Neutrophil (primary cell): Measurements from ENCODE around the gene STX8.

ENCODE experiments used
- H3K27ac ChIP-seq: fragments of 200-600 bp; sonication (generic); 2 replicates; pipeline ENCODE4 v1.5.1; 2016; ENCODE audit warnings: mild to moderate bottlenecking, moderate library complexity
- H3K27me3 ChIP-seq: fragments of 200-600 bp; sonication (generic); 2 replicates; pipeline ENCODE4 v1.6.0; 2016; ENCODE audit warnings: mild to moderate bottlenecking
- H3K36me3 ChIP-seq: fragments of 200-600 bp; sonication (generic); 2 replicates; pipeline ENCODE4 v1.5.1; 2017
- H3K4me1 ChIP-seq, 2 experiments: fragments of 200-600 bp in 1 of 2; sonication (generic) in 1 of 2; 1 replicate in 1 of 2; 2 replicates in 1 of 2; pipeline versions ENCODE4 v1.5.1 to v1.6.1; 2013 to 2016; ENCODE audit warnings: low read depth in 1 of 2, low read length in 1 of 2, mild to moderate bottlenecking in 1 of 2, moderate library complexity in 1 of 2; ENCODE audit not compliant: control insufficient read depth in 1 of 2, insufficient read depth in 1 of 2
- H3K4me3 ChIP-seq, 2 experiments: fragments of 200-600 bp in 1 of 2; sonication (generic) in 1 of 2; 1 replicate in 1 of 2; 2 replicates in 1 of 2; pipeline ENCODE4 v1.5.1; 2013 to 2016; ENCODE audit warnings: low read depth in 1 of 2, low read length in 1 of 2, mild to moderate bottlenecking in 1 of 2, moderate library complexity in 1 of 2
- H3K9me3 ChIP-seq: fragments of 200-600 bp; sonication (generic); 2 replicates; pipeline ENCODE4 v1.5.1; 2016
- CTCF ChIP-seq: fragments of 200-600 bp; sonication (generic); IDR thresholded peaks from 2 replicates; pipeline ENCODE4 v1.5.1; 2016; ENCODE audit warnings: antibody characterized with exemption

Gene STX8

GRCh38 chr17:9218911-9219310 is 356.7 kb downstream of the STX8 start:
- no peak overlapping the region for H3K4me3 ChIP-seq
- H3K4me1 ChIP-seq = no peaks in the 10 kb centered on the region
- TF ChIP-seq CTCF = no peak
- no peaks in the 10 kb centered on the region for H3K36me3 ChIP-seq
- no peak overlapping the region for H3K27ac ChIP-seq
- H3K9me3 ChIP-seq = no peaks in the 10 kb centered on the region
- no peaks in the 10 kb centered on the region for H3K27me3 ChIP-seq

GRCh38 chr17:9218064-9218635 is 357.5 kb downstream of the STX8 start:
- Histone ChIP-seq H3K4me3 (no peak overlapping the region), H3K4me1 (no peaks in the 10 kb centered on the region), H3K27ac (no peak overlapping the region), H3K9me3 (no peaks in the 10 kb centered on the region), H3K27me3 (no peaks in the 10 kb centered on the region), H3K36me3 (no peaks in the 10 kb centered on the region)
- no peak for TF ChIP-seq CTCF

GRCh38 chr17:9217151-9218056 is 358.2 kb downstream of the STX8 start:
- H3K4me1 ChIP-seq = no peaks in the 10 kb centered on the region
- no peaks in the 10 kb centered on the region for H3K9me3 ChIP-seq
- H3K27me3 ChIP-seq = no peaks in the 10 kb centered on the region
- TF ChIP-seq CTCF = no peak
- H3K4me3 ChIP-seq = no peak overlapping the region
- no peaks in the 10 kb centered on the region for H3K36me3 ChIP-seq
- no peak overlapping the region for H3K27ac ChIP-seq

GRCh38 chr17:9215465-9215864 is 360.2 kb downstream of the STX8 start:
- no peak for TF ChIP-seq CTCF
- H3K27ac ChIP-seq = no peak overlapping the region
- no peak overlapping the region for H3K4me3 ChIP-seq
- no peaks in the 10 kb centered on the region for H3K9me3 ChIP-seq
- H3K4me1 ChIP-seq = no peaks in the 10 kb centered on the region
- no peaks in the 10 kb centered on the region for H3K36me3 ChIP-seq
- H3K27me3 ChIP-seq = no peaks in the 10 kb centered on the region

GRCh38 chr17:9213303-9213640 is 362.3 kb downstream of the STX8 start:
- no peaks in the 10 kb centered on the region for H3K4me1 ChIP-seq
- no peaks in the 10 kb centered on the region for H3K36me3 ChIP-seq
- TF ChIP-seq CTCF = no peak
- H3K27ac ChIP-seq = no peak overlapping the region
- H3K9me3 ChIP-seq = no peaks in the 10 kb centered on the region
- H3K4me3 ChIP-seq = no peak overlapping the region
- H3K27me3 ChIP-seq = no peaks in the 10 kb centered on the region
